ENCODE data around the gene FASTKD1.

FASTKD1 gene

GRCh38 chr2:169511818-169512217 is 61.8 kb downstream of the FASTKD1 start:
- H3K27ac ChIP-seq: no peak overlapping the region
- TF ChIP-seq, protein P1, sequence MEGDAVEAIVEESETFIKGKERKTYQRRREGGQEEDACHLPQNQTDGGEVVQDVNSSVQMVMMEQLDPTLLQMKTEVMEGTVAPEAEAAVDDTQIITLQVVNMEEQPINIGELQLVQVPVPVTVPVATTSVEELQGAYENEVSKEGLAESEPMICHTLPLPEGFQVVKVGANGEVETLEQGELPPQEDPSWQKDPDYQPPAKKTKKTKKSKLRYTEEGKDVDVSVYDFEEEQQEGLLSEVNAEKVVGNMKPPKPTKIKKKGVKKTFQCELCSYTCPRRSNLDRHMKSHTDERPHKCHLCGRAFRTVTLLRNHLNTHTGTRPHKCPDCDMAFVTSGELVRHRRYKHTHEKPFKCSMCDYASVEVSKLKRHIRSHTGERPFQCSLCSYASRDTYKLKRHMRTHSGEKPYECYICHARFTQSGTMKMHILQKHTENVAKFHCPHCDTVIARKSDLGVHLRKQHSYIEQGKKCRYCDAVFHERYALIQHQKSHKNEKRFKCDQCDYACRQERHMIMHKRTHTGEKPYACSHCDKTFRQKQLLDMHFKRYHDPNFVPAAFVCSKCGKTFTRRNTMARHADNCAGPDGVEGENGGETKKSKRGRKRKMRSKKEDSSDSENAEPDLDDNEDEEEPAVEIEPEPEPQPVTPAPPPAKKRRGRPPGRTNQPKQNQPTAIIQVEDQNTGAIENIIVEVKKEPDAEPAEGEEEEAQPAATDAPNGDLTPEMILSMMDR (conservative IDR thresholded peaks at IDR 0.05): no peak
- no peak for TF ChIP-seq ZFX (IDR thresholded peaks at IDR 0.05)

DNA sequence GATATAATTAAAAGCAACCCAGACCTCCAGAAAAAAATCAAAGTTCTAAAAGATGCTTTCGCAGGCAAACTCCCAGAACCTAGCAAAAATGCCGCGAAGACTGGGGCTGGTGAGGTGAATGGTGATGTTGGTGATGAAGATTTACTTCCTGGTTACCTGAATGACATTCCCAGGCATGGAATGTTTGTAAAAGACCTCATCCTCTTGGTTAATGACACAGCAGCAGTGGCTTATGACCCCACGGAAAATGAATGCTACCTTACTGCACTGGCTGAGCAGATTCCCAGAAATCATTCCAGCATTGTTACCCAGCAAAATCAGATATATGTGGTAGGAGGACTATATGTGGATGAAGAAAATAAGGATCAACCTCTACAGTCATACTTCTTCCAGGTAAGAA is 63.2 kb downstream of the FASTKD1 start:
- no peak for TF ChIP-seq ZFX (IDR thresholded peaks at IDR 0.05)
- TF ChIP-seq, protein P1 (conservative IDR thresholded peaks at IDR 0.05): no peak
- H3K27ac ChIP-seq: no peak overlapping the region

GRCh38 chr2:169509955-169510354 is 63.7 kb downstream of the FASTKD1 start:
- no peak overlapping the region for H3K27ac ChIP-seq
- TF ChIP-seq, protein P1 (conservative IDR thresholded peaks at IDR 0.05): no peak
- no peak for TF ChIP-seq ZFX (IDR thresholded peaks at IDR 0.05)

DNA sequence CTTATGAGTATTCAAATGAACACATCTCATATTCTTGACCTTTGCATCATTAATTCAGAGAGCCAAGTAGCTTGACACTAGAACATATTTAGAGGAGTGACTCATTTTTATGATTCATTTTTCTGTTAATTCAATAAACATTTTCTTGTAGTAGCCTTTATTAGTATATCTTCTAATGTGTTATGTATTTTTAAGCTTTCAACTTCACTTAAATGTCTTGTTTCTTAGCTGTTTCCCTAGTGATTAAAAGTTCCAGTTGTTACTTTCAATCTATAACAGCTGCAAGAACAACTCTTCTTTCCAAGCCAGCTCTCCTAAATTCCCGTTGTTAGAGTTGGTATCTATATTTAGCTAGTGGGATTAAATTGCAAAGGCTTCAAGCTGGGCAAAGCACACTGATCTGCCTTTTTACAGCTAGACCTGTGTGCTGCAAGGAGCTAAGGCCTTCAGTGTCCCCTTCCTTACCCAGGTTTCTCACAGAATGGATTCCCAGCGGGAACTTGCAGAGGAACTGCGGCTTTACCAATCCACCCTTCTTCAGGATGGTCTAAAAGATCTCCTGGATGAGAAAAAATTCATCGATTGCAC is 64.3 kb downstream of the FASTKD1 start, which contains the start of gene KLHL41:
KLHL41 (plus strand) TSS at position 405 of the 588 bp plus-strand sequence; CDS start at position 482, 77 bp downstream.
- no peak within 1 kb of the TSS for H3K27ac ChIP-seq
- no peak for TF ChIP-seq ZFX (IDR thresholded peaks at IDR 0.05)
- TF ChIP-seq, protein P1 (conservative IDR thresholded peaks at IDR 0.05): no peak

GRCh38 chr2:169507698-169508097 is 66.0 kb downstream of the FASTKD1 start:
- H3K27ac ChIP-seq: no peak overlapping the region; the same call in 1 of the 2 replicates
- TF ChIP-seq, protein P1 (conservative IDR thresholded peaks at IDR 0.05): no peak
- no peak for TF ChIP-seq ZFX (IDR thresholded peaks at IDR 0.05)

GRCh38 chr2:169504651-169505050 is 69.0 kb downstream of the FASTKD1 start:
- TF ChIP-seq ZFX (IDR thresholded peaks at IDR 0.05): no peak
- TF ChIP-seq, protein P1 (conservative IDR thresholded peaks at IDR 0.05): no peak
- H3K27ac ChIP-seq: no peak overlapping the region

GRCh38 chr2:169495310-169495928 is 78.2 kb downstream of the FASTKD1 start:
- H3K27ac ChIP-seq: no peak overlapping the region
- TF ChIP-seq, protein P1 (conservative IDR thresholded peaks at IDR 0.05): no peak
- TF ChIP-seq ZFX (IDR thresholded peaks at IDR 0.05): no peak

Data from C4-2B (cell line).